NCI-H774 (cell line): ENCODE data around the gene LINGO3.
A peak's percentile ranks its signal among the peaks of the same experiment; 100 is the strongest.
"Not testable (repeated sequence)": the region's sequence is repeated elsewhere in the genome, so short reads cannot be mapped to it uniquely, and the experiment has no call there.

Experiments used
- DNase-seq: peaks from one replicate; lab custom pipeline; 2025; lab: John Stamatoyannopoulos, UW

The LINGO3 gene

DNA sequence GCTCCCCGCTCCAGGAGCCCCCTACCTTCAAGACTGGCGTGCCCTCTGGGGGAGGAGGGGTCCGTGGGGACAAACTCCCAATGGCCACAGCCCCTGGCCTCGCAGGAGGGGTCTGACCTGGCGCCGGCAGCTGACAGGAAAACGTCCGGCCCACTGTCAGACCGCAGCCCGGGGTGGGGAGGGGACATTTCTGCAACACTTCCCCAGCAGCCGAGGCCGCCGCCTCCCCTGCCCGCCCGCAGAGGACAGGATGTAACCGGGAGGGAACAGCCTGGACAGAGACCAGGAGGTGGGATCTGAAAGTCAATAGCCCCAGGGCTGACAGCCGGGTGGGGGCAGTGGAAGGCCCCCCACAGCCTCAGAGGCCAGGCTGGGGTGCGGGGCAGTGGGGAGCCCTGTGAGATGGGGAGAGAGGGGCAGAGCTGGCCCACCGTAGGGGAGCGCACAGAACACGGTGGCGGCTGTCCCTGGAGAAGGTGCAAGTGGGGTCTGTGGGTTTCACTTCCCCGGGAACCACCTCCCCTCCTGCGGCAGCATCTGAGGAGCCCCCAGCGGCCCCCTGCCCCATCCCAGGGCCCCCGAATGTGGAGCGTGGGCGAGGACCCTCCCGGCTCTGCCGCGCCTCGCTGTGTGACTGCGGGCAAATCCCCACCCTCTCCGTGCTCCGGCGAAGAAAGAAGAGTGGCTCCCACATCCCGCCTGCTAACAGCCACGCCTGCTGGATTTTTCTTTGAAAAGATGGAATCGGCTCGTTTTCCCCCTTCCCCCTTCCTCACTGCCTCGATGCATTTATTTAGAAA, 25.7 kb downstream of the LINGO3 start, which contains the start of gene PEAK3:
Gene PEAK3, minus strand, starts transcription at position 114 of the 800 bp plus-strand sequence. CDS start 1,244 bp downstream, outside the sequence.
- no peak for DNase-seq

DNA sequence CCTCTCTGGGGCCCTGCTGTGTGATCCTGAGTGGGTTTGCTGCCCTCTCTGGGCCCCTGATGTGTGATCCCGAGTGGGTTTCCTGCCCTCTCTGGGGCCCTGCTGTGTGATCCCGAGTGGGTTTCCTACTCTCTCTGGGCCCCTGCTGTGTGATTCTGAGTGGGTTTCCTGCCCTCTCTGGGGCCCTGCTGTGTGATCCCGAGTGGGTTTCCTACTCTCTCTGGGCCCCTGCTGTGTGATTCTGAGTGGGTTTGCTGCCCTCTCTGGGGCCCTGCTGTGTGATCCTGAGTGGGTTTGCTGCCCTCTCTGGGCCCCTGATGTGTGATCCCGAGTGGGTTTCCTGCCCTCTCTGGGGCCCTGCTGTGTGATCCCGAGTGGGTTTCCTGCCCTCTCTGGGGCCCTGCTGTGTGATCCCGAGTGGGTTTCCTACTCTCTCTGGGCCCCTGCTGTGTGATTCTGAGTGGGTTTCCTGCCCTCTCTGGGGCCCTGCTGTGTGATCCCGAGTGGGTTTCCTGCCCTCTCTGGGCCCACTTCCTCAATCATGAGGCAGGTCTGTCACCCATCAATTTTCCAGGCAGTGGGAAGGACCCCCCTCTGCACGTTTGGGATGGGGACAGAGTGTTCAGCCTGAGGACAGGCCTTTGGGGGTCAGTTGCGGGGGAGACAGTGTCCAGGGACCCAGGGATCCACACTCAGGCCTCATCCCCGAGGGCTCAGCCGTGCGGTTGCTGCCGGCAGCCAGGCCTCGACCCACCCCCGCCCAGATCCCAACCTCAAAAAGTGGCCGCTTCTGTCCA, 26.5 kb downstream of the LINGO3 start:
- DNase-seq = not testable (repeated sequence)

DNA sequence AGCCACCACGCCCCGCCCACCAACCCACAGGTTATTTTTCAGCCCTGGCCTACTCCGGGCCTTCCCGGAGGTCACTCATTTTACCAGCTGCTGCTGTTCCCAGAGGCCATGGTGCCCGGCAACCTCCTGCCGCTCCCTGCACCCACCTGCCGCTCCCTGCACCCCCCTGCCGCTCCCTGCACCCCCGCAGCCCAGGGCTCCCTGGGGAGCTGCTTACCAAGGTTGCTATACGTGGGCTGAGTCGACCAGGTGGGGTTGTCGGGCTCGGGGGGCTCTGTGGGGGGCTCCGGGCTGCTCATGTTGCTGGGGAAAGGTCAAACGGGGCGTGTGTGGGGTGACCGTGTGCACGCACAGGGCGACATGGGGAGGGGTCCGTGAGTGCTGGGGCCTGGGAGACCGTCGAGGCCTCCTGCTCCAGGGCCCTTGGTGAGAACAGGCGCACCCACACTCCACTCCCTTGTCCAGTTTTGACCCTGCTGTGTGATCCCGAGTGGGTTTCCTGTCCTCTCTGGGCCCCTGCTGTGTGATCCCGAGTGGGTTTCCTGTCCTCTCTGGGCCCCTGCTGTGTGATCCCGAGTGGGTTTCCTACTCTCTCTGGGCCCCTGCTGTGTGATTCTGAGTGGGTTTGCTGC, 27.2 kb downstream of the LINGO3 start:
- no peak for DNase-seq

GRCh38 chr19:2278459-2279158, 29.3 kb downstream of the LINGO3 start:
- no peak for DNase-seq

- no peak for DNase-seq
Observed at GRCh38 chr19:2277138-2277537, 30.8 kb downstream of the LINGO3 start.

- DNase-seq = no peak
Observed at GRCh38 chr19:2276429-2276986, 31.4 kb downstream of the LINGO3 start.

DNA sequence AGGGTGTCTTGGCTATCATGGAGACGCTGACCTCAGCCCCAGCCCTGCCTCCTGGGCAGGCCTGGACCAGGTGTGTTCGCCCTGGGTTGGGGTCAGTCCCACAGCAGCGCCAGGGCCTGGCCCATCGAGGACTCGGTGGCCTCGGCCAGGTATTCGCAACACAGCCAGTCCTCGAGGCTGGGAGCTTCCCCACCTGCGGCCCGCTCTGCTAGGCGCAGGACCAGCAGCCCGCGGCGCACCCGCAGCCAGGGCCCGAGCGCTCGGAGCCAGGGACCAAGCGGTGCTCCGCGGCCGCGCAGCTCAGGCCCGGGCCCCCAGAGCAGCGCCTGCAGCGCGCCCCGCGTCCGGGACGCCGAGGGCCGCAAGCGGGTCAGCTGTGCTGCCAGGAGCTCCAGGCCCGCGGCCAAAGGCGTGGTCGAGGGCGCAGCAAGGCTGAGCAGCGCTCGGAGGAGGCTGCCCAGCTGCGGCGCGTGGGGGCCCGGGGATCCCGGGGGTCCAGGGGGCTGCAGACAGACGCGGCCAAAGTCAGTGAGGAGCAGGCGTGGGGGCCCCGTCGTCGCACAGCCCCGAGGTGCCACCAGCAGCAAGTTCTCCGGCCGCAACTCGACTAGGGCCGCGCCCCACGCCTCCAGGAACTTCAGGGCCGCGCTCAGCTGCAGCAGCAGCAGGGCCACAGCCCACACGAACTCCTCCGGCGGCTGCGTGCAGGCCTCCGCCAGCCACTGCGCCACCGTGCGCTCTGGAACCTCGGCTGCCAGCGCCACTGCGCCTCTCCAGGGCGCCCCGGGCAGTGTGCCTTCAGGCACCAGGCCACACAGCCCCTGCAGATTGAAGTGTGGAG, 32.1 kb downstream of the LINGO3 start:
- DNase-seq = no peak

DNA sequence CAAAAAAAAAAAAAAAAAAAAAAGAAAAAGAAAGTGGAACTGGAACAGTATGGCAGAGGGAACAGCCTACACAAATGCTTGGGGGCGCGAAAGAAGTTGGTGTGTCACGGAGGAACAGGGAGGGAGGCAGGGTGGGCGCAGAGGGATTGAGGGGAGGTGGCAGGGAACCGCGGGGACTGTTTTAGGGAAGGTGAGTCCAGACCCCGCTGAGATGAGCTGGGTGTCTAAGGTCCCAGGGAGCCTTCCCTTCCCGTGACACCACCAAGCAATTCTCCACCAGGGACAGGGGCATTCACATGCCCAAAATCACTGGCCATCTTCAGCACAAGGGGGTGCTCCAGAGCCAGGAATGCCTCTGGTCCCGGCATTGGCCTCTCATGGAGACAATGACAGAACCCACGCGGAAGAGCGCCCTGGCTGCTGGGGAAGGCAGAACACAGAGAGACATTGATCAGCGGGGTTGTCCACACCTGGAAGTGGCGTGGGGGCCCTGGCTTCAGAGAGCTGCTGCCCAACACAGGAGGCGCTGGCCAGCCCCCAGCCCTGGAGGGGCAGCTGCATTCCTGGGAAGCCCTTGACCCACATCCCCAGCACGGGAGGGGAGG, 32.9 kb downstream of the LINGO3 start:
- peak; percentile 10 for DNase-seq

- no peak for DNase-seq
Observed at GRCh38 chr19:2274185-2274711, 33.7 kb downstream of the LINGO3 start.

DNA sequence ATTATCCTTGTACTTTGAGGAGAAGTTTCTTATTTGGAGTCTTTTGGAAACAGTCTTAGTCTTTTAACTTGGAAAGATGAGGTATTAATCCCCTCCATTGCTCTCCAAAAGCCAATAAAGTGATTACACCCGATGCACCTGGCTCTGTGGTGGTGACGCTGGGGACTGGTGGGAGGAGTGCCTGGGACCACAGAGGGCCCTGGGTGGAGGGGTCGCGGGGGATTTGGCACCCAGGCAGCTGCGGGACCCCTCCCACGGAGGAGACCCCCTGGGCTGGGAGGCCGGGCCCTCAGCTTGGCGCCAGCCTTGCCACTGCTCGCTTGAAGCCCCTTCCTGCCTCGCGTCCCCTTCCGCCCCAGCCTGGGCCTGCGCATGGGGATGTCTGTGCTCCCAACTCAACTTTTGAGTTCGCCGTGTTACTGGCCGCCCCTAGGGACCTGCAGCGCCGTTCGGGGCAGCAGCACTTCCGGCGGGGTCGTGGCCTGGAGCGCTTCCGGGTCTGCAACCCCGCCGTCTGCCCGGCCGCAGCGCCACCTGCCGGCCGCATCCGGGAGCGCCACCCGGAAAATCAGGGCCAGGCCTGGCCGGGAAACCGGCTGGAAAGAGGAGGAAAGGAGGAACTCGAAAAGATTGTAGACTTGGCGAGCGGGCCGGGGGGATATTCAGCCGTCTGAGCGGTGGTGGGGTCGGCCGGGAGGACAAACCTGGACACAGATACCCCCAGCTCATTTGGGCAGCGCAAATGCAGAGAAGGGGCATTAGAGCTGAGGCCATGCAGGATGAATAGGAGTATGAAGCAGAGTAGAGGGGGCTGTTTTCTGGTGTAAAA, 34.4 kb downstream of the LINGO3 start:
- peak; percentile 74 for DNase-seq

DNA sequence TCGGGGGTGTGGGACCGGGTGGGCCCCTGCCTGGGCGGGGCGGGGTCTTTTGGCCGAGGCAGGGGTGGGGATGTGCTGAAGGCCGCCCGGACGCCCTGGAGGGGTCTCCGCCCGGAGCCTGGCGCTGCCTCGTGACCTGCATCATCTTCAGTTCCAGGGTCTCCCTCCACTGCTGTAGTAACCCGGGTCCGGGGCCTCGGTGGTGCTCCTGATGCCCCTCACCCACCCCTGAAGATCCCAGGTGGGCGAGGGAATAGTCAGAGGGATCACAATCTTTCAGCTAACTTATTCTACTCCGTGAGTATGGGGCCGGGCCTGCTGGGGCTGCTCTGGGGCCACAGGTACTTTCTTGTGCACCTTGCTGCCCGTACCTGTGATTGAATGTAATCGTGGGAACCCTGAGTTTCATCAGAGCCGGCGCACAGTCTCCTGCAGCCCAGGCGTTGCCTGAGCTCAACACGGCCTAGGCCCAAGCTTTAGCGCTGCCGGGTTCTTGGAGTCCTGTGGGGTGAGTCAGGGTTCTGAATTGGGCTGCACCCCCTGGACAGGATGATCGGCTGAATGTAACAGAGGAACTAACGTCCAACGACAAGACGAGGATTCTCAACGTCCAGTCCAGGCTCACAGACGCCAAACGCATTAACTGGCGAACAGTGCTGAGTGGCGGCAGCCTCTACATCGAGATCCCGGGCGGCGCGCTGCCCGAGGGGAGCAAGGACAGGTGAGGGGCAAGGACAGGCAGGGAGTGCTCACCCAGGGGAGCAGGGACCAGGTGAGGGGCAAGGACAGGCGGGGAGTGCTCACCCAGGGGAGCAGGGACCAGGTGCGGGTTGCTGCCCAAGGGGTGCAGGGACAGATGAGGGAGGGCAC, 36.5 kb downstream of the LINGO3 start:
- no peak for DNase-seq

GRCh38 chr19:2270423-2271233, 37.3 kb downstream of the LINGO3 start:
- DNase-seq = peak; percentile 65

DNA sequence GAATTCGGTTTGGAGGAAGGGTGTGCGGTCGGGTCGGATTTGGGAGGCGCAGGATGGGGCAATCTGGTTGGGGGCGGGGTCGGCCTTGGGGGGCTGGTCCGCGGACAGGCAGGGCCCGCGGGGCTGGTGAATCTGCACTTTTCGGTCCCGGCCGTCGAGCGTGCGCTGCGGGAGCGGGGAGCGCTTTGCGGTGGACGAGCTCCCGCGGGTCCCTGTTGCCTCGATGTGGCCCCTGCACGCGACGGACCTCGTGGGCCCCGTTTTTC, 37.9 kb downstream of the LINGO3 start:
- no peak for DNase-seq

DNA sequence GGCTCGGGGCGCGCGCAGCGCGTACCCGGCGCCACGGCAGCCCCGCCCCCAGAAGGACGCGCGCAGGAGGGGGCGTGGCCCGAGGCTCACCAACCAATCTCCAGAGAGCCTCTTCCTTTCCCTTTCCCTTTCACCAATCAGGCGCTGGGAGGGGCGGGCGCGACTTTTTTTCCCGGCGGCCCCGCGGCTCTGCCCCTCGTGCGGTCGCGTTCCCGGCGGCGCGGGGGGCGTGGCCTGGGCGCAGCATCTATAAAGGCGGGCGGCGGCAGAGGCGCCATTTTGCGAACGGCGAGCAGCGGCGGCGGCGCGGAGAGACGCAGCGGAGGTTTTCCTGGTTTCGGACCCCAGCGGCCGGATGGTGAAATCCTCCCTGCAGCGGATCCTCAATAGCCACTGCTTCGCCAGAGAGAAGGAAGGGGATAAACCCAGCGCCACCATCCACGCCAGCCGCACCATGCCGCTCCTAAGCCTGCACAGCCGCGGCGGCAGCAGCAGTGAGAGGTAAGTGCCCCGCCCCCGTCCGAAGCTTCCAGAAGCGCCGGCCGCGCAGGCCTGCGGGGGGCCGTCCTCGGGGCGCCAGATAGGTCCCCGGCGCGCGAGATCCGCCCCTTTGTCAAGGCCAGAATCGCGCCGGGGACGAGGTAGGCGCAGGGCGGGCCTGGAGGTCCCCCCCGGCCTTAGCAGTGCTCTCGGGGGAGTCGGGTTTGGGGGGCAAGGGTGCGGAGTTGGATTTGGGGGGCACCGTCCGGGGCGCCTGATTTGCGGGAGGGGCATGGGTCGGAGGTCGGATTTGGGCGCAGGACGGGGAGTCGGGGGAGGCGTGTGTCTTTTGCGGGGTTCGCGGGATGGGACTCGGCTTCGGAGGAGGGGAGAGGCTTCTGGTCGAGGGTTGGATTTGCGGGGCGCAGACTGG, 38.5 kb downstream of the LINGO3 start:
- peak; percentile 92 for DNase-seq

- DNase-seq = no peak
Observed at GRCh38 chr19:2268861-2269243, 39.1 kb downstream of the LINGO3 start.

GRCh38 chr19:2268480-2268830, 39.5 kb downstream of the LINGO3 start:
- no peak for DNase-seq
